Central memory CD4-positive, alpha-beta T cell (primary cell): ENCODE data around the gene RYR1.
"Not testable (repeated sequence)": the region's sequence is repeated elsewhere in the genome, so short reads cannot be mapped to it uniquely, and the experiment has no call there.

Experiments
- DNase-seq: peaks from one replicate; pipeline ENCODE4 v3.0.0; 2022

Gene RYR1

DNA sequence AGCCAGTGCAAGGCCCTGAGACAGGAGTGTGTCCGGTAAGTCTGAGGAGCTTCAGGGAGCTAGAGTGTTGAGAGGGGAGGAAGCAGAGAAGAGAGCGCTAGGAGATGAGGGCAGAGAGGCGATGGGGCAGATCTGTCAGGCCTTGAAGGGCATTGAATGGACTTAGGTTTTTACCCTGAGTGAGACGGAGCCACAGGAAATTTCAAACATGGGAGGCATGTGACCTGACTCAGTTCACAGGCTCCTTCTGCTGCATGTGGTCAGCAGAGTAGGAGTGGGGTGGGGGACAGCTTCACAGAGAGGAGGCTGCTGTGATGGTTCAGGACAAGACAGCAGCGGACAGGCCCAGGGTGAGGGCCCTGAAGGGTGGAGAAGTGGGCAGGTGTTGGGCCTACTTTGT lies 33.1 kb upstream of the RYR1 start:
- DNase-seq: no peak

DNA sequence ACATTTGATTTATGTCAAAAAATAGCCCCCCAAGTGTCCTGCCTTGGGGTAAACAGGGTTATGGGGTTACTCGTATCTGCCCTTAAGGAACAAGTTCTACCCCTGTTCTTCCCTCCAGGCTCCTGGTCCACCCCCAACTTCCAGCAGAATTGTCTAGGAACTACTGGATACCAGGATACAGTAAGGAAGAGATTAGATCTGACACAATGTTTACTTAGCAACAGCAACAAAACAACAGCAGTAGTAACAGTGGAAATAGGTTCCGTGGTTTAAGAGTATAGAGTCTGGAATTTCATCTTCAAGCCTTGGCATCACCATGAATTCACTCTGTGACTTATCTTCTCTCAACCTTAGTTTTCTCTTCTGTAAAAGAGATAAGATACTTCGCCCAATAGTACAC lies 32.3 kb upstream of the RYR1 start:
- DNase-seq: no peak

GRCh38 chr19:38402623-38402966 lies 30.9 kb upstream of the RYR1 start:
- no peak for DNase-seq

DNA sequence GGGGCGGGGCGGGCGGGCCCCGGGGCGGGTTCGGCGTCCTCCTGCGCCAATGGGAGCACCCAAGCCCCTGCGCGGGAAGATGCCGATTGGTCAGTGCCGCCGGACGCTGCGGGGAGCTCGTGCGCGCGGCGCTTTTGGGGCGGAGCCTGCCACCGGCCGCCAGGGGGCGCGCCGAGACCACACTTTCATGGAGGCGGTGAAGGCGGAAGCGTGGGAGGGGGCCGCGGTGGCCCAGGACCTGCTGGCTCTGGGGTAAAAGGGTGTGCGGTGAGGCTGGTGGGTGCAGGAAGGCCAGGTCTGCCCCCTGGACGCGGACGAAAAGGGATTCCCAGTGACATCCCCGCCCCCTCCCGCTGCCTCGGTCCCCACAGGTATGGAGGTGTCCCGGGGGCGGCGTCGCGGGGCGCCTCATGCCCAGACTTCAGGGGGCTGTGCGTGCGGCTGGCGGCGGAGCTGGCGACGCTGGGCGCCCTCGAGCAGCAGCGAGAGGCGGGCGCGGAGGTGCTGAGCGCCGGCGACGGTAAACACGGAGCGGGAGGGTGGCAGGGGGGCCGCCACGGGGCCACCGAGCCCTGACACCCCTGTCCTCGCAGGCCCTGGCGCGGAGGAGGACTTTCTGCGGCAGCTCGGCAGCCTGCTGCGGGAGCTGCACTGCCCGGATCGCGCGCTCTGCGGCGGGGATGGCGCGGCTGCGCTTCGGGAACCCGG lies 30.4 kb upstream of the RYR1 start, which contains the start of gene FAM98C:
TSS of gene FAM98C (plus strand) at position 127 of the 708 bp plus-strand sequence. CDS start at position 188, 61 bp downstream.
- peak; percentile 98 for DNase-seq

- DNase-seq: no peak
These were observed 28.6 kb upstream of the RYR1 start for GRCh38 chr19:38404858-38405257.

DNA sequence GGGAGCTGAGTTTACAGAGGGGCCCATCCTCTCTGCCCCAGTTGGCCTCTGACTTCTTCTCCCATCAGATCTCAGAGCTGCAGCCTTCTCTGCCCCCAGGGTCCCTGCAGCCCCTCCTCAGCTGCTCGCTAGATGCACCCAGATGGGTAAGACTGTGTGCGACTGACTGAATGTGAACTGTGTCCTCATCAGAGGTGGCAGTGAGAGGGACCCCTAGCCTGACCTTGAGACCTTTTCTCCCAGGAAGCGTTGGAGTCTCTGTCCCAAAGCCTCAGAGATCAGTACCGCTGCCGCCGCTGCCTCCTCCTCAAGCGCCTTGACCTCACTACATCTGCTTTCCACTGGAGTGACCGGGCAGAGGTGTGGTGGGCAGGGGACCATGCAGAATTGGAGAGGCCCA lies 28.2 kb upstream of the RYR1 start:
- DNase-seq: no peak

- DNase-seq: no peak
These were observed 23.8 kb upstream of the RYR1 start for GRCh38 chr19:38409631-38410133.

DNA sequence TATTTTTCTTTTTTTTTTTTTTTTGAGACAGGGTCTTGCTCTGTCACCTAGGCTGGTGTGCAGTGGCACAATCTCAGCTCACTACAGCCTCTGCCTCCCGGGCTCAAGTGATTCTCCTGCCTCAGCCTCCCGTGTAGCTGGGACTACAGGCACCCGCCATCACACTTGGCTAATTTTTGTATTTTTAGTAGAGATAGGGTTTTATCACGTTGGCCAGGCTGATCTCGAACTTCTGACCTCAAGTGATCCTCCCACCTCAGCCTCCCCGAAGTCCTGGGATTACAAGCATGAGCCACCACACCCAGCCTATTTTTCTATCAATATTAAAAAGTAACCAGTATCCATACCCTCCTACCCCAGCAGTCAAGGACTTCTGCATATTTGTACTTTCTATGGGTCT lies 23.1 kb upstream of the RYR1 start:
- DNase-seq: not testable (repeated sequence)

- DNase-seq: no peak
These were observed 22.3 kb upstream of the RYR1 start for GRCh38 chr19:38411041-38411712.

GRCh38 chr19:38411898-38412297 lies 21.6 kb upstream of the RYR1 start:
- not testable (repeated sequence) for DNase-seq

GRCh38 chr19:38412491-38412890 lies 21.0 kb upstream of the RYR1 start:
- no peak for DNase-seq

- DNase-seq: no peak
These were observed 20.5 kb upstream of the RYR1 start for GRCh38 chr19:38412961-38413360.

DNA sequence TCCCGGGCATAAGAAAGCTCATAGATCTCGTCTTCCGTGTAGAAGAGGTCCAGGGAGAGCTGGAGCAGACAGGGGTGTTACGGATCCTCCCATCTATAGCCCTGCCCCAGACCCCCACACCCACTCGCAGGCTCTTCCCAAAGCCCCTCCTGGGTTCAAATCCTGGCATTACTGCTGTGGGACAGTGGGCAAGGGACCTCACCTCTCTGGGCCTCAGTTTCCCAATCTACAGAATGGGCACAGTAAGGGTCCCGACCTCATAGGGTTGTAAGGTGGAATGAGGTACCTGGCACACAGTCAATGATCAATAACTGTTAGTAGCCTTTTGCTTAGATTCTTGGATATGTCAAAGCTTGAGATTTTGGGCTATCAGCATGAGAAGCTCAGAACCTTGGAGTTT lies 20.1 kb upstream of the RYR1 start:
- no peak for DNase-seq

DNA sequence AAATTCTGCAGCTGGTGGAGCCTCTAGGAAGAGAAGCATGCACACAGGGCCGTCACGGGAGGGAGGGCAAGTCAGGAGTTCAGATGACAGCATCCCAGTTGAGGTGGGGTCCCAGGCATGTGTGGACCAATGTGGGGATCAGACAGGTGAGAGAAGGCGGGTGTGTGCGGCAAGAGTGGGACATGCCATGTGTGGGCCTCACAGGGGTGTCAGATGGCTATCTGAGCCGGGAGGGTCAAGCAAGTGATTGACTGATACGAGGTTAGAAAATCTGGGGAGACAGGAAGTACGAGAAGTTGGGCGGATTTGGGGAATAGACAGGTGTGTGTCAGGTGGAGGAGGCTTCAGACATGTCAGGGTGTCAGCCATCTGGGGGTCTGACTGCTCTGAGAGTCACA lies 16.3 kb upstream of the RYR1 start:
- DNase-seq: no peak

DNA sequence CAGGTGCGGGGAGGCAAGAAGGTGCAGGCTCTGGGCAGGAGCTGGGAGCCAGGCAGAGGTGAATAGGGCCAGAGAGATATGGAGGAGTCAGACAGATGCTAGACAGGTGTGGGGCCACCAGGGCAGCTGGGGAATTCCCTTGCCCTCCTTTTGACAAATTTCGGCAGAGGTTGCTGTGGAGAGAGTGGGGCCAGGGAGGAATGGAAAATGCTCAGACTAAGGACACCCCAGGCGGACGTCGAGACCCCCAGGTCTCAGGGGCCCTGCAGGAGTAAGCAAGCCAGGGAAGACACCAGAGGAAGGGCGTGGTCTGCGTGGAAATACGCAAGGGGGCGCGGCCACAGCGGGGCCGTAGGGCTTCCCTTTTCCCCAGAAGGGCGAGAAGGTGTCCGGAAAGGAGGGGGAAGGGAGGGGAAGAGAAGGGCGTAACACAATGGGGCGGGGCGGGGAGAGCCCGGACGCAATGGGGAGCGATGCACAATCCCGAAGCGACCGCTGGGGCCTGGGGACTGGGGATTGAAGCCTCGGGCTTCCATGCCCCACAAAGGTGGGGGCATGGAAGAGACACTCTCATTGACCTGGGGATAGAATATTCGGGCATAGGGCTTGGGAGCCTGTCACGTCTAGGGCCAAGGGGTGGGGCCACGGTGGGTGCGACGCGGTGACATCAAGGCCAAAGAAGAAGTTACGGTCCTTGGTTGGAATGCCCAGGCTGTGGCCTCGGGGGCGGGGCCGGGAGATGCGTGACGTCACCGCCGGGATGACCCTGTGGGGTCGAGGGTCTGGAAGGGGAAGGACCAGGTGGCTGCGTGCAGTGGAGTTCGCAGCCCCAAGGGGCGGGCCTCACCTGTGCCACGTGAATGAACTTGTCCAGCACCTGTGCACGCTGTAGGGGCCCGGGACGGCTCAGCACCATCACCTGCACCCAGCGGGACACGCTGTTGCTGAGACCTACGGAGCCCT lies 15.7 kb upstream of the RYR1 start:
- DNase-seq: peak; percentile 37

DNA sequence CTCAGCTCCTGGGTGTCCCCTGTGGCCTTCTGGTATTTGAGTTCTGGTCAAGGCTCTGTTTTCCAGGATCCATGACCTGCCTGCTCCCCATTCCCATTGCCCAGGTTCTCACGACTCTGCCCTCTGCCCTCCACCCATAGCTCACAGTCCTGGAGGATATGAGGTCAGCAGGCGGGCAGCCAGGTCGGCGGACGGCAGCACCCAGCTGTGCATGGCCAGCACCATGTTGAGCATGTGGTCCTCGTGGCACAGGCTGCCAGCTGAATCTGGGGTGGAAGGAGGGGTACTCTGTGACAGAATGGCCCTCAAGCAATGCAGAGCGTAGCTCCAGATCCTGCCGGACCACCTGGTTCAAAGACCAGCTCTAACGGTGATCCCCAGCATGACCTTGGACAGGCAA lies 12.6 kb upstream of the RYR1 start:
- DNase-seq: no peak

- DNase-seq: no peak
These were observed 11.6 kb upstream of the RYR1 start for GRCh38 chr19:38421856-38422255.

- no peak for DNase-seq
These were observed 11.1 kb upstream of the RYR1 start for GRCh38 chr19:38422438-38422837.

- no peak for DNase-seq
These were observed 9.2 kb upstream of the RYR1 start for GRCh38 chr19:38424272-38424671.

DNA sequence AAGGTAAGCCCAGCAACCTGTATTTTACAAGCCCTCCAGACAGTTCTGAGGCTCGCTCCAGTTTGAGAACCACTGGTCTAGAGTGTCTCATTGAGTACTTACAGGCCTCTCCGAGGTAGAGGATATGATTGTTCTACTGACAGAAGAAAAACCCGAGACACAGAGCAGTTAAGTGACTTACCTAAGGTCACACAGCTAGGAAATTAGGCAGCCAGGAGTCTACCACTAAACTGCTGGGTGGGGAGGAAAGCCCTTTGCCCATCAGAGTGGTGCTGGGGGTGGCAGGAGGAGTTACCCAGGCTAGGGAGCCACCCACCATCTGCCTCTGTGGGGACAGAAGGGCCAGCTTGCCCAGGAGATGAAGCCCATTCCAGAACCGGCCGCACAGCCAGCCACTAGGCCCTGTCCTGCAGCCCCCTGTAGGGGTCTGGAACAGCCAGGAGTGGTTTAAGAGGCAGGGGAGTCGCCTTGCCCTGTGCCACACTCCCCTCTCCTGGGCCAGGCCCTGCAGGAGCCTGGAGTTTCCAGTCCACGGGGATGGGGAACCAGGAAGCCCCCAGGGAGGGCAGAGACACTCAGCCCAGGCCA lies 8.2 kb upstream of the RYR1 start:
- DNase-seq: no peak

GRCh38 chr19:38425810-38426466 lies 7.6 kb upstream of the RYR1 start, which contains the start of gene RASGRP4:
Gene RASGRP4, minus strand, starts transcription at chr19:38426219. Its CDS starts 128 bp downstream, at chr19:38426091.
- DNase-seq: peak; percentile 31

- peak; percentile 27 for DNase-seq
These were observed 6.3 kb upstream of the RYR1 start for GRCh38 chr19:38427035-38427677.
